Measurements from ENCODE around the gene AP3D1.

DNA sequence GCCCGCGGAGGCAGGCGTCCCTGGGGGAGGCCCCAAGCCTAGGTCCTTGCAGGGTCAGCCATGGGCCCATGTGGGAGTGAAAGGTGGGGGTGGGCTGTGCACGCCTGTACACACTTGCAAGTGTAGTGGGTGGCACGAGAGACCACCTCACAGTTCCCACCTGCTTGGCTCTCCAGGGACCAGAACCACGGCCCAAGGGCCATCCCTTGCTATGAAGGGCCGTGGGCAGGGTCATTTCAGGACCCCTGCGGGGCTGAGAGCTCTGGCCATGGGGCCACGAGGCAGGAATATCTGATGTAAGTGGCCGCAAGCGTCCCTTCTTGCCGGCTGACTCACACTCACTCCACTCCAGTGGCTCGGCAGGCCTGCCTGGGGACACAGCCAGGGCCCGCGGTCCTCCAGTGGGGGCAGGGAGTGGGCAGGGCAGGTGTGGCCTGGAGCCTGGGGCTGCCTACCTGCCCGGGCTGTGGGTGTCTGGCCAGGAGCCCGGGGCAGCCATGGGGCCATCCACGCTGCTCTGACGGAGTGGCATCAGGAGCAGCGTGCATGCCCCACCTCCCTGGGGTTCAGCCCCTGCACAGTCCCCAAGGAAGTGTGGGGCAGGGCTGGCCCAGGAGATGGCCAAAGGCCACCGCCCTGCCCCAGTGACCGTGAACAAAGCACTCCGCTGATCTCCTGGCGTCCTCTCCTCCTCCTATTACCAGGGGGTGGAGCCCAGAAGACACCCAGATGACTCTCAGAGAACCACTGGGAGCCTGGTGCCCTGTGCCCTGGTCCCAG lies 91.8 kb downstream of the AP3D1 start:
- TF ChIP-seq EZH2 (IDR thresholded peaks at IDR 0.05; ENCODE audit: insufficient read depth, low read length): no peak
- TF ChIP-seq, protein P1, sequence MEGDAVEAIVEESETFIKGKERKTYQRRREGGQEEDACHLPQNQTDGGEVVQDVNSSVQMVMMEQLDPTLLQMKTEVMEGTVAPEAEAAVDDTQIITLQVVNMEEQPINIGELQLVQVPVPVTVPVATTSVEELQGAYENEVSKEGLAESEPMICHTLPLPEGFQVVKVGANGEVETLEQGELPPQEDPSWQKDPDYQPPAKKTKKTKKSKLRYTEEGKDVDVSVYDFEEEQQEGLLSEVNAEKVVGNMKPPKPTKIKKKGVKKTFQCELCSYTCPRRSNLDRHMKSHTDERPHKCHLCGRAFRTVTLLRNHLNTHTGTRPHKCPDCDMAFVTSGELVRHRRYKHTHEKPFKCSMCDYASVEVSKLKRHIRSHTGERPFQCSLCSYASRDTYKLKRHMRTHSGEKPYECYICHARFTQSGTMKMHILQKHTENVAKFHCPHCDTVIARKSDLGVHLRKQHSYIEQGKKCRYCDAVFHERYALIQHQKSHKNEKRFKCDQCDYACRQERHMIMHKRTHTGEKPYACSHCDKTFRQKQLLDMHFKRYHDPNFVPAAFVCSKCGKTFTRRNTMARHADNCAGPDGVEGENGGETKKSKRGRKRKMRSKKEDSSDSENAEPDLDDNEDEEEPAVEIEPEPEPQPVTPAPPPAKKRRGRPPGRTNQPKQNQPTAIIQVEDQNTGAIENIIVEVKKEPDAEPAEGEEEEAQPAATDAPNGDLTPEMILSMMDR (IDR thresholded peaks at IDR 0.05; ENCODE audit: insufficient read depth, low read depth, low read length): no peak

Measured in astrocyte (in vitro differentiated cells and primary cell).